Measurements from ENCODE around the gene GRIPAP1.

DNA sequence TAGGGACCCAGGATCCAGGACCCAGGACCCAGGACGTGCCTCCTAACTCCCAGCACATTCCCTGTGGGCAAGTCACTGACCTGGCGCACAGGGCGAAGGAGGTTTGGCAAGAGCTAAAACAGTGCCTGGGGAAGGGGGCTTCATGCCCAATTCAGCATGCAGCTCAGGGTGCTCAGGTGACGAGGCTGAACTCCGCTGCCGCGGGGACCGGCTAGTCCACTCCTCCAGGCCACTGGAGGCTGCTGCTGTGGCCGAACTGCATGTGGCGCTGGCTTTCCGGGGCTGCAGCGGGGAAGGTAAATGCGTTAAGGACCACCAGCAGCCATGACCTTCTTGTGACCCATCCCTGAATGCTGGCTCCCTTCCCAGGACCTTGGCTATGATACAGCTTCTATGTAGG lies 78.3 kb downstream of the GRIPAP1 start:
- TF ChIP-seq, protein P1, sequence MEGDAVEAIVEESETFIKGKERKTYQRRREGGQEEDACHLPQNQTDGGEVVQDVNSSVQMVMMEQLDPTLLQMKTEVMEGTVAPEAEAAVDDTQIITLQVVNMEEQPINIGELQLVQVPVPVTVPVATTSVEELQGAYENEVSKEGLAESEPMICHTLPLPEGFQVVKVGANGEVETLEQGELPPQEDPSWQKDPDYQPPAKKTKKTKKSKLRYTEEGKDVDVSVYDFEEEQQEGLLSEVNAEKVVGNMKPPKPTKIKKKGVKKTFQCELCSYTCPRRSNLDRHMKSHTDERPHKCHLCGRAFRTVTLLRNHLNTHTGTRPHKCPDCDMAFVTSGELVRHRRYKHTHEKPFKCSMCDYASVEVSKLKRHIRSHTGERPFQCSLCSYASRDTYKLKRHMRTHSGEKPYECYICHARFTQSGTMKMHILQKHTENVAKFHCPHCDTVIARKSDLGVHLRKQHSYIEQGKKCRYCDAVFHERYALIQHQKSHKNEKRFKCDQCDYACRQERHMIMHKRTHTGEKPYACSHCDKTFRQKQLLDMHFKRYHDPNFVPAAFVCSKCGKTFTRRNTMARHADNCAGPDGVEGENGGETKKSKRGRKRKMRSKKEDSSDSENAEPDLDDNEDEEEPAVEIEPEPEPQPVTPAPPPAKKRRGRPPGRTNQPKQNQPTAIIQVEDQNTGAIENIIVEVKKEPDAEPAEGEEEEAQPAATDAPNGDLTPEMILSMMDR (IDR thresholded peaks at IDR 0.05 in 4 of 5, conservative IDR thresholded peaks at IDR 0.05 in 1 of 5): no peak
- no peak for TF ChIP-seq POLR2A (IDR thresholded peaks at IDR 0.05)
